ENCODE results near the gene ZBTB40.

DNA sequence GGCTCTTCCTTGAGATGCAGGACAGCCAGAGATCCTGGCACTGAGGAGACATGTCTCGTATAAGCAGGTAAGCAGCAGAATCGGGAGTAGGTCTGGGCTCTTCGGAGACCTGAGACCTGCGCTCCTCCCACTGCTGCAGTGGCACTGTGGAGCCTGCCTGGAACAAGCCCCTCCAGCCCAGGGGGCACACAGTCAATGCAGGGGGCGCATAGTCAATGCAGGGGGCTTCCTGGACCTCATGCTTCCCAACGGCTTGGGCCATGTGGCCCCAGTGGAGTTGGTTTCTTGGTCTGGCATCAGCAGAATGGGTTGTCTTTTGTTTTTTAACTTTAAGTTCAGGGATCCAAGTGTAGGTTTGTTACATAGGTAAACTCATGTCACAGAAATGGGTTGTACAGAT is 83.7 kb downstream of the ZBTB40 start:
- TF ChIP-seq, protein P1, sequence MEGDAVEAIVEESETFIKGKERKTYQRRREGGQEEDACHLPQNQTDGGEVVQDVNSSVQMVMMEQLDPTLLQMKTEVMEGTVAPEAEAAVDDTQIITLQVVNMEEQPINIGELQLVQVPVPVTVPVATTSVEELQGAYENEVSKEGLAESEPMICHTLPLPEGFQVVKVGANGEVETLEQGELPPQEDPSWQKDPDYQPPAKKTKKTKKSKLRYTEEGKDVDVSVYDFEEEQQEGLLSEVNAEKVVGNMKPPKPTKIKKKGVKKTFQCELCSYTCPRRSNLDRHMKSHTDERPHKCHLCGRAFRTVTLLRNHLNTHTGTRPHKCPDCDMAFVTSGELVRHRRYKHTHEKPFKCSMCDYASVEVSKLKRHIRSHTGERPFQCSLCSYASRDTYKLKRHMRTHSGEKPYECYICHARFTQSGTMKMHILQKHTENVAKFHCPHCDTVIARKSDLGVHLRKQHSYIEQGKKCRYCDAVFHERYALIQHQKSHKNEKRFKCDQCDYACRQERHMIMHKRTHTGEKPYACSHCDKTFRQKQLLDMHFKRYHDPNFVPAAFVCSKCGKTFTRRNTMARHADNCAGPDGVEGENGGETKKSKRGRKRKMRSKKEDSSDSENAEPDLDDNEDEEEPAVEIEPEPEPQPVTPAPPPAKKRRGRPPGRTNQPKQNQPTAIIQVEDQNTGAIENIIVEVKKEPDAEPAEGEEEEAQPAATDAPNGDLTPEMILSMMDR (IDR thresholded peaks at IDR 0.05) = no peak
- TF ChIP-seq POLR2A (IDR thresholded peaks at IDR 0.05) = no peak

Data from Peyer's patch (tissue), 4 donors.